IMR-90 (cell line): ENCODE measurements around the gene PSMD10. TPM values are rescaled to one million over a fixed set of nuclear protein-coding genes. Genes with fewer than 3 reads are reported as not detected.

ENCODE experiments used
- ATAC-seq: fragments of 200-7000 bp; cut with Tn5 transposase; 2 replicates; pipeline ENCODE4 v1.9.1; 2020; ENCODE audit warnings: low read depth, mild to moderate bottlenecking, moderate library complexity
- BruUV-seq: library from RNA; stranded (reverse); fragments of 400-500 nt; replicated peaks from 2 replicates; lab custom pipeline; 2021; lab: Mats Ljungman, UMichigan
- CTCF ChIA-PET: fragments of 300-600 bp; formaldehyde crosslinking; extraction: SDS; loops from one replicate; lab custom pipeline; 2021; ENCODE audit warnings: antibody characterized with exemption; lab: Yijun Ruan, JAX
- POLR2A ChIA-PET: fragments of 300-600 bp; sonication (Branson Sonifier 250); formaldehyde crosslinking; loops from one replicate; lab custom pipeline; 2022; ENCODE audit warnings: antibody characterized with exemption; ENCODE audit not compliant: unreplicated experiment; lab: Charles Lee
- DNase-seq: peaks from one replicate; pipeline ENCODE4 v3.0.0; 2013
- H2AFZ ChIP-seq: replicated peaks from 2 replicates; pipeline ENCODE3; 2013; ENCODE audit warnings: low read length, mild to moderate bottlenecking; ENCODE audit not compliant: poor library complexity
- H2AK5ac ChIP-seq: 2 replicates; pipeline ENCODE4 v1.6.1; 2013; ENCODE audit warnings: low read depth, low read length, inconsistent platforms
- H2AK9ac ChIP-seq: replicated peaks from 2 replicates; pipeline ENCODE3; 2013; ENCODE audit warnings: mild to moderate bottlenecking, low read depth, low read length, moderate library complexity; ENCODE audit not compliant: poor library complexity
- H2BK120ac ChIP-seq: 2 replicates; pipeline ENCODE4 v1.6.1; 2013; ENCODE audit warnings: low read depth, low read length, inconsistent platforms
- H2BK15ac ChIP-seq: 3 replicates; pipeline ENCODE4 v1.6.1; 2013; ENCODE audit warnings: low read depth, low read length, inconsistent platforms
- H2BK20ac ChIP-seq: 2 replicates; pipeline ENCODE4 v1.6.1; 2013; ENCODE audit warnings: low read depth, mild to moderate bottlenecking, inconsistent platforms, low read length, moderate library complexity
- H2BK5ac ChIP-seq: 2 replicates; pipeline ENCODE4 v1.6.1; 2013; ENCODE audit warnings: mild to moderate bottlenecking, low read depth, low read length, inconsistent platforms; ENCODE audit not compliant: poor library complexity, severe bottlenecking
- H3K14ac ChIP-seq: replicated peaks from 2 replicates; pipeline ENCODE4 v1.6.1; 2013; ENCODE audit warnings: low read depth, low read length, inconsistent platforms
- H3K18ac ChIP-seq: 2 replicates; pipeline ENCODE4 v1.6.1; 2013; ENCODE audit warnings: low read depth, low read length, control low read depth
- H3K23ac ChIP-seq: 2 replicates; pipeline ENCODE4 v1.6.1; 2013; ENCODE audit warnings: low read depth, low read length, inconsistent platforms
- H3K27ac ChIP-seq: 2 replicates; pipeline ENCODE4 v1.5.1; 2013; ENCODE audit warnings: mild to moderate bottlenecking, control low read depth, low read length; ENCODE audit not compliant: insufficient read depth
- H3K27me3 ChIP-seq: 2 replicates; pipeline ENCODE4 v1.6.1; 2013; ENCODE audit warnings: low read length; ENCODE audit not compliant: control insufficient read depth, insufficient read depth
- H3K36me3 ChIP-seq: 2 replicates; pipeline ENCODE4 v1.6.1; 2013; ENCODE audit warnings: low read length, mixed read lengths; ENCODE audit not compliant: control insufficient read depth, insufficient read depth
- H3K4ac ChIP-seq: 2 replicates; pipeline ENCODE4 v1.6.1; 2013; ENCODE audit warnings: low read depth, low read length, inconsistent platforms
- H3K4me1 ChIP-seq: 2 replicates; pipeline ENCODE4 v1.6.1; 2013; ENCODE audit warnings: low read length, mixed read lengths; ENCODE audit not compliant: control insufficient read depth, insufficient read depth
- H3K4me2 ChIP-seq: 2 replicates; pipeline ENCODE4 v1.6.1; 2013; ENCODE audit warnings: low read depth, mild to moderate bottlenecking, control low read depth, low read length, moderate library complexity
- H3K4me3 ChIP-seq: 2 replicates; pipeline ENCODE4 v1.5.1; 2013; ENCODE audit warnings: low read depth, mild to moderate bottlenecking, control low read depth, low read length, moderate library complexity; ENCODE audit not compliant: insufficient read depth
- H3K56ac ChIP-seq: 2 replicates; pipeline ENCODE4 v1.6.1; 2013; ENCODE audit warnings: low read length, inconsistent platforms; ENCODE audit not compliant: insufficient read depth; ENCODE audit errors: extremely low read depth
- H3K79me1 ChIP-seq, 2 experiments: 2 replicates each; pipeline ENCODE4 v1.6.1; 2013; ENCODE audit warnings: low read length in 2 of 2, inconsistent platforms in 1 of 2, low read depth in 1 of 2
- H3K9ac ChIP-seq: 2 replicates; pipeline ENCODE4 v1.6.1; 2013; ENCODE audit warnings: low read depth, low read length, control low read depth
- H3K9me1 ChIP-seq: 2 replicates; pipeline ENCODE4 v1.6.1; 2013; ENCODE audit warnings: low read length, inconsistent platforms; ENCODE audit not compliant: insufficient read depth
- H3K9me3 ChIP-seq: 2 replicates; pipeline ENCODE4 v1.6.1; 2013; ENCODE audit warnings: low read length; ENCODE audit not compliant: control insufficient read depth, insufficient read depth
- H4K20me1 ChIP-seq: 2 replicates; pipeline ENCODE4 v1.6.1; 2013; ENCODE audit warnings: low read length, inconsistent platforms; ENCODE audit not compliant: insufficient read depth
- H4K5ac ChIP-seq: 2 replicates; pipeline ENCODE4 v1.6.1; 2013; ENCODE audit warnings: mild to moderate bottlenecking, low read depth, low read length, control low read depth
- H4K8ac ChIP-seq, 2 experiments: 2 replicates each; pipeline ENCODE4 v1.6.1; 2013; ENCODE audit warnings: low read depth in 2 of 2, low read length in 2 of 2, control low read depth in 1 of 2, inconsistent platforms in 1 of 2
- H4K91ac ChIP-seq: 2 replicates; pipeline ENCODE4 v1.6.1; 2013; ENCODE audit warnings: low read depth, low read length, inconsistent platforms; ENCODE audit not compliant: insufficient read depth
- BHLHE40 ChIP-seq: fragments of 150-350 bp; IDR thresholded peaks from 2 replicates; pipeline ENCODE4 v1.6.1; 2016; ENCODE audit warnings: mild to moderate bottlenecking, low read depth, low read length
- CEBPB ChIP-seq: IDR thresholded peaks from 2 replicates; pipeline ENCODE4 v1.6.1; 2012; ENCODE audit warnings: low read depth, low read length, improper control_type of control experiment
- ELK1 ChIP-seq: fragments of 150-350 bp; IDR thresholded peaks from 2 replicates; pipeline ENCODE4 v1.6.1; 2016; ENCODE audit warnings: low read depth, mild to moderate bottlenecking, low read length, moderate library complexity, borderline replicate concordance
- FOS ChIP-seq: fragments of 150-350 bp; IDR thresholded peaks from 2 replicates; pipeline ENCODE4 v1.6.1; 2016; ENCODE audit warnings: low read depth, low read length
- NFE2L2 ChIP-seq: fragments of 150-350 bp; IDR thresholded peaks from 2 replicates; pipeline ENCODE4 v1.6.1; 2016; ENCODE audit warnings: low read depth, mild to moderate bottlenecking, low read length
- POLR2A ChIP-seq: IDR thresholded peaks from 2 replicates; pipeline ENCODE4 v1.6.1; 2012; ENCODE audit warnings: mild to moderate bottlenecking, low read depth, low read length
- RCOR1 ChIP-seq: IDR thresholded peaks from 2 replicates; pipeline ENCODE4 v1.6.1; 2012; ENCODE audit warnings: mild to moderate bottlenecking, low read length, improper control_type of control experiment; ENCODE audit not compliant: insufficient replicate concordance
- RFX5 ChIP-seq: IDR thresholded peaks from 2 replicates; pipeline ENCODE4 v1.8.0; 2012; ENCODE audit warnings: low read depth, mild to moderate bottlenecking, low read length, moderate library complexity
- SMC3 ChIP-seq: fragments of 150-350 bp; IDR thresholded peaks from 2 replicates; pipeline ENCODE4 v1.6.1; 2016; ENCODE audit warnings: low read depth, mild to moderate bottlenecking, antibody characterized with exemption, low read length, moderate library complexity
- WGBS, 2 experiments: methylation state at CpG; one replicate each; pipeline versions ENCODE4 v1.1.5 to v1.1.7; 2013; ENCODE audit warnings: missing lambda C conversion rate in 2 of 2; ENCODE audit not compliant: insufficient read length in 1 of 2; ENCODE audit errors: extremely low coverage in 2 of 2; 5-methylcytosine and 5-hydroxymethylcytosine counted together
- dilution Hi-C: fragments of 300-500 bp; cut with HindIII; formaldehyde crosslinking; loops from one replicate; pipeline ENCODE4 v1.14.3; 2018; ENCODE audit warnings: low sequenced_read_pairs; ENCODE audit not compliant: unreplicated experiment
- in situ Hi-C: fragments of 300-500 bp; cut with MboI; formaldehyde crosslinking; loops from 3 replicates; pipeline ENCODE4 v1.14.3; 2019; ENCODE audit warnings: low sequenced_read_pairs, inconsistent platforms, mixed read lengths
- intact Hi-C: fragments of 100-400 bp; cut with micrococcal nuclease; formaldehyde crosslinking; loops from 2 replicates; pipeline ENCODE4 v1.10.0; 2022
- polyA plus RNA-seq, 3 experiments: library from polyadenylated mRNA; depleted of rRNA; stranded (reverse); fragments of >200 nt; gene quantifications; 2 replicates each; pipeline ENCODE4 v1.2.3, GENCODE V29; 2012; ENCODE audit warnings: low replicate concordance in 1 of 3
- total RNA-seq: library from RNA; depleted of rRNA; stranded (reverse); fragments of >200 nt; gene quantifications from 2 replicates; pipeline ENCODE4 v1.2.3, GENCODE V29; 2012

PSMD10 gene
- total and polyA plus RNA-seq, 2 of the 4 experiments (the other 2 are of a cell fraction), result 62.0 to 122 TPM

GRCh38 chrX:108071578-108071977, 19.8 kb downstream of the PSMD10 start:
- Histone ChIP-seq H2BK20ac (no peak overlapping the region; the same call in 1 of the 2 replicates), H3K4me2 (no peak overlapping the region), H3K23ac (no peak overlapping the region), H2BK15ac (no peak overlapping the region), H2BK5ac (no peak overlapping the region), H3K79me1 (no peaks in the 10 kb centered on the region), H4K5ac (no peak overlapping the region), H2AK5ac (no peak overlapping the region), H4K20me1 (no peaks in the 10 kb centered on the region), H3K4me3 (no peak overlapping the region), H4K8ac (no peak overlapping the region), H3K9me3 (no peaks in the 10 kb centered on the region), H4K91ac (no peak overlapping the region), H2BK120ac (peak overlapping the region; percentile 54; the same call in 1 of the 2 replicates), H3K18ac (no peak overlapping the region), H3K56ac (no peak overlapping the region), H2AK9ac (no peak overlapping the region), H3K9ac (no peak overlapping the region), H3K36me3 (no peaks in the 10 kb centered on the region), H3K4ac (0 out of 2 replicates have a peak overlapping the region, but pooled peaks have one; percentile 10), H3K27me3 (peaks cover 35% of the 10 kb centered on the region), H3K4me1 (peaks cover 2% of the 10 kb centered on the region), H2AFZ (no peak overlapping the region), H3K14ac (no peak overlapping the region; the same call in 1 of the 2 replicates), H3K27ac (no peak overlapping the region), H3K9me1 (no peaks in the 10 kb centered on the region; the same call in 1 of the 2 replicates)
- no TSS peak for BruUV-seq
- dilution Hi-C loops (no loop called here), intact Hi-C loops (loop anchor here (1.0 to 5.0 kb wide), 4 partner anchors 94 to 534 kb away; partner anchors contain the start of gene NCBP2L), in situ Hi-C loops (loop anchor here (10.0 kb wide), 1 partner anchor 407 kb away; no protein-coding TSS in a partner anchor)
- ChIA-PET CTCF (interaction anchor here (1.4 kb wide), 1 partner anchor 51 kb away, joined by 5 read pairs; no protein-coding TSS in a partner anchor), POLR2A (no interaction called here)
- no CpG with 5 or more reads among the region's 1 CpG for WGBS, 2 experiments
- TF ChIP-seq POLR2A, result no peak
- no peak for TF ChIP-seq RFX5
- TF ChIP-seq SMC3, result no peak
- TF ChIP-seq CEBPB, result no peak
- no peak for TF ChIP-seq NFE2L2
- no peak for TF ChIP-seq ELK1
- TF ChIP-seq BHLHE40, result no peak
- TF ChIP-seq RCOR1, result no peak
- TF ChIP-seq FOS, result no peak
- DNase-seq (no peak), ATAC-seq (no peak)
